Epithelial cell of prostate (primary cell): ENCODE results near the gene KCNH8.
"Not testable (repeated sequence)": the region's sequence is repeated elsewhere in the genome, so short reads cannot be mapped to it uniquely, and the experiment has no call there.

ENCODE experiments used
- DNase-seq: peaks from one replicate; pipeline ENCODE4 v3.0.0-alpha.2; 2011; ENCODE audit warnings: low read depth, low spot score
- H3K27ac ChIP-seq: fragments of 450-650 bp; 2 replicates; pipeline ENCODE4 v1.5.1; 2017; ENCODE audit warnings: mild to moderate bottlenecking

The KCNH8 gene

GRCh38 chr3:19147905-19148767 lies at the start of gene KCNH8:
Gene KCNH8 (plus strand): TSS chr3:19148510. CDS start chr3:19148720, 210 bp downstream.
- no peak for DNase-seq
- H3K27ac ChIP-seq: no peak within 1 kb of the TSS

- H3K27ac ChIP-seq, DNase-seq: not testable (repeated sequence)
These were observed 45.5 kb upstream of the KCNH8 start for GRCh38 chr3:19102654-19103290.

GRCh38 chr3:19103510-19103909 lies 44.8 kb upstream of the KCNH8 start:
- no peak for DNase-seq
- no peak overlapping the region for H3K27ac ChIP-seq

- no peak for DNase-seq
- H3K27ac ChIP-seq: no peak overlapping the region
These were observed 43.9 kb upstream of the KCNH8 start for GRCh38 chr3:19104459-19104858.

- H3K27ac ChIP-seq: no peak overlapping the region
- DNase-seq: no peak
These were observed 42.5 kb upstream of the KCNH8 start for GRCh38 chr3:19105826-19106225.

GRCh38 chr3:19106307-19106706 lies 42.0 kb upstream of the KCNH8 start:
- DNase-seq: no peak
- no peak overlapping the region for H3K27ac ChIP-seq

GRCh38 chr3:19107719-19108118 lies 40.6 kb upstream of the KCNH8 start:
- H3K27ac ChIP-seq: no peak overlapping the region
- DNase-seq: no peak

- H3K27ac ChIP-seq: no peak overlapping the region
- DNase-seq: no peak
These were observed 37.9 kb upstream of the KCNH8 start for GRCh38 chr3:19110335-19110895.

GRCh38 chr3:19114461-19114860 lies 33.8 kb upstream of the KCNH8 start:
- no peak overlapping the region for H3K27ac ChIP-seq
- no peak for DNase-seq

- H3K27ac ChIP-seq: no peak overlapping the region
- DNase-seq: no peak
These were observed 32.1 kb upstream of the KCNH8 start for GRCh38 chr3:19116239-19116638.

- H3K27ac ChIP-seq: no peak overlapping the region
- DNase-seq: no peak
These were observed 23.6 kb upstream of the KCNH8 start for GRCh38 chr3:19124752-19125151.

- H3K27ac ChIP-seq: no peak overlapping the region
- DNase-seq: no peak
These were observed 8.4 kb upstream of the KCNH8 start for GRCh38 chr3:19139863-19140262.

GRCh38 chr3:19146685-19147650 lies 1.3 kb upstream of the KCNH8 start:
- H3K27ac ChIP-seq: no peak overlapping the region
- no peak for DNase-seq

- DNase-seq: no peak
These were observed 420 bp downstream of the KCNH8 start for GRCh38 chr3:19148768-19149091.

GRCh38 chr3:19149368-19149767 lies 1.1 kb downstream of the KCNH8 start:
- no peak overlapping the region for H3K27ac ChIP-seq
- DNase-seq: no peak

More at GRCh38 chr3:19148768-19149091, 420 bp downstream of the KCNH8 start:
- no peak overlapping the region for H3K27ac ChIP-seq

GRCh38 chr3:19151171-19151570 lies 2.9 kb downstream of the KCNH8 start:
- no peak overlapping the region for H3K27ac ChIP-seq

GRCh38 chr3:19154693-19155250 lies 6.5 kb downstream of the KCNH8 start:
- H3K27ac ChIP-seq: no peak overlapping the region
- DNase-seq: no peak

More at GRCh38 chr3:19151171-19151570, 2.9 kb downstream of the KCNH8 start:
- DNase-seq: no peak

GRCh38 chr3:19155375-19155774 lies 7.1 kb downstream of the KCNH8 start:
- no peak overlapping the region for H3K27ac ChIP-seq

GRCh38 chr3:19159966-19160635 lies 11.8 kb downstream of the KCNH8 start:
- no peak for DNase-seq
- no peak overlapping the region for H3K27ac ChIP-seq

More at GRCh38 chr3:19155375-19155774, 7.1 kb downstream of the KCNH8 start:
- DNase-seq: no peak
